Measurements from ENCODE around the gene CNTNAP2.

DNA sequence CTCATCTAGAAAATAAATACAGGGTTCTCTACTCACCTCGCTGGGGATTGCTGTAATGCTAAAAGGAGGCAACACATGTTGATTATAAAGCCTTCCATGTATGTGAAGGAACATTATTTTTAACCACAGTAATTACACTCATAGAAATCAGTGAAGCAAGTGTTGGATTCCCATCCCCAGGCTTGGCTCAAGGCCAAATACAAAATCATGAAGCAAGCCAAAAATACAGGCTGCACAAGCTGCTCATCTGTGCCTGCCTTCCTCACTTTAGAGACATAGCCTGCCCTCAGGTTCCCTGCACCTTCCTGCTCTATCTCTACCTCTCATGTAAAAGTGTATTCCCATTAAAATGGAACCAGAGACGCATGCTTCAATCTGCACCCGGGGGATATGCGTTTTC lies 1396.8 kb downstream of the CNTNAP2 start:
- TF ChIP-seq, protein P1, sequence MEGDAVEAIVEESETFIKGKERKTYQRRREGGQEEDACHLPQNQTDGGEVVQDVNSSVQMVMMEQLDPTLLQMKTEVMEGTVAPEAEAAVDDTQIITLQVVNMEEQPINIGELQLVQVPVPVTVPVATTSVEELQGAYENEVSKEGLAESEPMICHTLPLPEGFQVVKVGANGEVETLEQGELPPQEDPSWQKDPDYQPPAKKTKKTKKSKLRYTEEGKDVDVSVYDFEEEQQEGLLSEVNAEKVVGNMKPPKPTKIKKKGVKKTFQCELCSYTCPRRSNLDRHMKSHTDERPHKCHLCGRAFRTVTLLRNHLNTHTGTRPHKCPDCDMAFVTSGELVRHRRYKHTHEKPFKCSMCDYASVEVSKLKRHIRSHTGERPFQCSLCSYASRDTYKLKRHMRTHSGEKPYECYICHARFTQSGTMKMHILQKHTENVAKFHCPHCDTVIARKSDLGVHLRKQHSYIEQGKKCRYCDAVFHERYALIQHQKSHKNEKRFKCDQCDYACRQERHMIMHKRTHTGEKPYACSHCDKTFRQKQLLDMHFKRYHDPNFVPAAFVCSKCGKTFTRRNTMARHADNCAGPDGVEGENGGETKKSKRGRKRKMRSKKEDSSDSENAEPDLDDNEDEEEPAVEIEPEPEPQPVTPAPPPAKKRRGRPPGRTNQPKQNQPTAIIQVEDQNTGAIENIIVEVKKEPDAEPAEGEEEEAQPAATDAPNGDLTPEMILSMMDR (IDR thresholded peaks at IDR 0.05): no peak
- no peak for TF ChIP-seq EP300 (IDR thresholded peaks at IDR 0.05)
